Body of pancreas (tissue), 4 donors: ENCODE measurements around the gene KIF1B. TPM values are rescaled to one million over a fixed set of nuclear protein-coding genes. Genes with fewer than 3 reads are reported as not detected.

Experiments used
- ATAC-seq: fragments of 150-250 bp; one replicate; pipeline ENCODE4 v1.9.1; 2016
- DNase-seq, 4 donors: peaks; one replicate each; pipeline ENCODE4 v3.0.0-alpha.2; 2019
- H3K27ac ChIP-seq, 4 donors: fragments of 200-600 bp; sonication (generic); 1 replicate in 3 of 4; 2 replicates in 1 of 4; pipeline versions ENCODE4 v1.5.1 to v1.6.1; 2016 to 2019; ENCODE audit warnings: mild to moderate bottlenecking in 1 of 4, mixed read lengths in 1 of 4, moderate library complexity in 1 of 4
- H3K27me3 ChIP-seq, 2 donors: fragments of 200-600 bp; sonication (generic); one replicate each; pipeline ENCODE4 v1.6.0; 2016; ENCODE audit warnings: mild to moderate bottlenecking in 1 of 2
- H3K36me3 ChIP-seq, 2 donors: fragments of 200-600 bp; sonication (generic); replicated peaks in 1 of 2; 2 replicates each; pipeline ENCODE4 v1.5.1; 2016; ENCODE audit warnings: low read depth in 2 of 2; ENCODE audit not compliant: insufficient read depth in 1 of 2
- H3K4me1 ChIP-seq: fragments of 200-600 bp; sonication (generic); one replicate; pipeline ENCODE4 v1.6.0; 2016
- H3K4me3 ChIP-seq, 2 donors: fragments of 200-600 bp; sonication (generic); 1 replicate in 1 of 2; 2 replicates in 1 of 2; pipeline ENCODE4 v1.5.1; 2016 to 2019
- H3K9me3 ChIP-seq, 3 donors: fragments of 200-600 bp; sonication (generic); 1 replicate in 2 of 3; 2 replicates in 1 of 3; pipeline ENCODE4 v1.5.1; 2016
- CTCF ChIP-seq, 7 experiments: fragments of 450-650 bp in 4 of 7; fragments of 200-600 bp in 3 of 7; sonication (generic) in 3 of 7; IDR thresholded peaks; one replicate each; pipeline ENCODE4 v1.5.1; 2016 to 2019; ENCODE audit warnings: antibody characterized with exemption in 7 of 7
- POLR2A ChIP-seq, 3 donors: fragments of 450-650 bp; IDR thresholded peaks; one replicate each; pipeline ENCODE4 v1.6.1; 2016; ENCODE audit warnings: antibody characterized with exemption in 3 of 3, mild to moderate bottlenecking in 2 of 3
- WGBS, 2 donors: methylation state at CpG; one replicate each; pipeline ENCODE4 v1.1.5; 2017; 5-methylcytosine and 5-hydroxymethylcytosine counted together
- intact Hi-C: fragments of 100-400 bp; cut with DNase I; formaldehyde crosslinking; loops from one replicate; pipeline ENCODE4 v1.15.1; 2023
- total RNA-seq, 2 donors: library from RNA; depleted of rRNA; stranded (reverse); fragments of >200 nt; gene quantifications; one replicate each; pipeline ENCODE4 v1.1.0, GENCODE V29; 2016

Gene KIF1B
- total RNA-seq, 2 donors from 2014 or later, result 39.2 to 46.8 TPM

GRCh38 chr1:10287023-10287645 lies 76.8 kb downstream of the KIF1B start:
- DNase-seq (no peak), ATAC-seq (no peak)
- Histone ChIP-seq H3K4me3 (no peak overlapping the region), H3K27ac (no peak overlapping the region), H3K4me1 (peaks cover 16% of the 10 kb centered on the region), H3K36me3 (peaks cover 0 to 2% of the 10 kb centered on the region in 2 donors), H3K27me3 (no peaks in the 10 kb centered on the region), H3K9me3 (no peaks in the 10 kb centered on the region)
- WGBS, 2 donors, result 30 to 58% methylated on average over 6 of the region's 6 CpGs
- TF ChIP-seq CTCF (IDR thresholded peaks at IDR 0.05) (no peak), POLR2A (IDR thresholded peaks at IDR 0.05) (no peak)
- intact Hi-C loops, result no loop called here

- peaks cover 0 to 1% of the 10 kb centered on the region in 2 donors for H3K36me3 ChIP-seq
- H3K9me3 ChIP-seq, result no peaks in the 10 kb centered on the region
- intact Hi-C loops, result no loop called here
- ATAC-seq (no peak), DNase-seq (no peak)
- H3K4me1 ChIP-seq, result peaks cover 16% of the 10 kb centered on the region
- TF ChIP-seq POLR2A (IDR thresholded peaks at IDR 0.05), result no peak
- no peak for TF ChIP-seq CTCF (IDR thresholded peaks at IDR 0.05)
- H3K27ac ChIP-seq, result no peak overlapping the region
- WGBS, 2 donors, result 68 to 72% methylated on average over 3 of the region's 3 CpGs
- H3K27me3 ChIP-seq, result no peaks in the 10 kb centered on the region
- H3K4me3 ChIP-seq, result no peak overlapping the region
Observed at GRCh38 chr1:10288029-10288615, 77.8 kb downstream of the KIF1B start.

GRCh38 chr1:10291705-10292104 lies 81.3 kb downstream of the KIF1B start:
- peaks cover 0 to 5% of the 10 kb centered on the region in 2 donors for H3K36me3 ChIP-seq
- TF ChIP-seq POLR2A (IDR thresholded peaks at IDR 0.05), result no peak
- TF ChIP-seq CTCF (IDR thresholded peaks at IDR 0.05), result no peak
- H3K9me3 ChIP-seq, result no peaks in the 10 kb centered on the region
- H3K27ac ChIP-seq, result no peak overlapping the region
- H3K4me3 ChIP-seq, result no peak overlapping the region
- intact Hi-C loops, result no loop called here
- 92 to 100% methylated on average over 1 of the region's 1 CpG for WGBS, 2 donors
- H3K27me3 ChIP-seq, result no peaks in the 10 kb centered on the region
- DNase-seq (no peak), ATAC-seq (no peak)
- peaks cover 10% of the 10 kb centered on the region for H3K4me1 ChIP-seq

GRCh38 chr1:10292188-10292587 lies 81.8 kb downstream of the KIF1B start:
- Histone ChIP-seq H3K9me3 (no peaks in the 10 kb centered on the region), H3K4me1 (peaks cover 5% of the 10 kb centered on the region), H3K36me3 (peaks cover 0 to 9% of the 10 kb centered on the region in 2 donors), H3K27ac (no peak overlapping the region), H3K27me3 (no peaks in the 10 kb centered on the region), H3K4me3 (no peak overlapping the region)
- no peak for DNase-seq
- intact Hi-C loops, result no loop called here
- no peak for TF ChIP-seq POLR2A (IDR thresholded peaks at IDR 0.05)
- no peak for TF ChIP-seq CTCF (IDR thresholded peaks at IDR 0.05)
- WGBS, 2 donors, result 56 to 69% methylated on average over 2 of the region's 2 CpGs
- ATAC-seq, result no peak
